ENCODE data around the gene NUP62CL.

GRCh38 chrX:107204068-107204605 lies 2.1 kb downstream of the NUP62CL start:
- TF ChIP-seq, protein P1, sequence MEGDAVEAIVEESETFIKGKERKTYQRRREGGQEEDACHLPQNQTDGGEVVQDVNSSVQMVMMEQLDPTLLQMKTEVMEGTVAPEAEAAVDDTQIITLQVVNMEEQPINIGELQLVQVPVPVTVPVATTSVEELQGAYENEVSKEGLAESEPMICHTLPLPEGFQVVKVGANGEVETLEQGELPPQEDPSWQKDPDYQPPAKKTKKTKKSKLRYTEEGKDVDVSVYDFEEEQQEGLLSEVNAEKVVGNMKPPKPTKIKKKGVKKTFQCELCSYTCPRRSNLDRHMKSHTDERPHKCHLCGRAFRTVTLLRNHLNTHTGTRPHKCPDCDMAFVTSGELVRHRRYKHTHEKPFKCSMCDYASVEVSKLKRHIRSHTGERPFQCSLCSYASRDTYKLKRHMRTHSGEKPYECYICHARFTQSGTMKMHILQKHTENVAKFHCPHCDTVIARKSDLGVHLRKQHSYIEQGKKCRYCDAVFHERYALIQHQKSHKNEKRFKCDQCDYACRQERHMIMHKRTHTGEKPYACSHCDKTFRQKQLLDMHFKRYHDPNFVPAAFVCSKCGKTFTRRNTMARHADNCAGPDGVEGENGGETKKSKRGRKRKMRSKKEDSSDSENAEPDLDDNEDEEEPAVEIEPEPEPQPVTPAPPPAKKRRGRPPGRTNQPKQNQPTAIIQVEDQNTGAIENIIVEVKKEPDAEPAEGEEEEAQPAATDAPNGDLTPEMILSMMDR (IDR thresholded peaks at IDR 0.05) = no peak
- TF ChIP-seq POLR2A (IDR thresholded peaks at IDR 0.05) (no peak), POLR2AphosphoS5 (IDR thresholded peaks at IDR 0.05; ENCODE audit: insufficient read depth in 1 of 2, low read depth in 1 of 2) (no peak)
